ENCODE results near the gene CCNB1IP1.

DNA sequence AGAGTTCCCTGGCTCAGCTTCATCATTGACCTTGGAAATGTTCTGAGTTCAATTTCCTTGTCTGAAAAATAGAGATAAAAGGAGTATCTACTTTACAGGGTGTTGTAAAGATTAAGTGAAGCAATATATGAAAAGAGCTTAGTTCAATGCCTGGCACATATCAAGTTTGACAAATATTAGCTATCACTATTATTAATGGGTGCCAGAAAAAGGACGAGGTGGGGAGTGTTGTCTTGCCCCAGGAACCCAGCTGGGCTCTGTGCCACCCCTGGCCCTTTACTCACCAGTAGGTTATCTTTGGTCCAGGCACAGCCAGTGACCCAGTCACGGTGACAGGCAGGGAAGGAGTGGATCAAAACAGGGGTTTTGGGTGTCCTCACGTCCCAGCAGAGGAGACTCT, 42.4 kb upstream of the CCNB1IP1 start:
- no peak for TF ChIP-seq POLR2A (IDR thresholded peaks at IDR 0.05)
- TF ChIP-seq, protein P1, sequence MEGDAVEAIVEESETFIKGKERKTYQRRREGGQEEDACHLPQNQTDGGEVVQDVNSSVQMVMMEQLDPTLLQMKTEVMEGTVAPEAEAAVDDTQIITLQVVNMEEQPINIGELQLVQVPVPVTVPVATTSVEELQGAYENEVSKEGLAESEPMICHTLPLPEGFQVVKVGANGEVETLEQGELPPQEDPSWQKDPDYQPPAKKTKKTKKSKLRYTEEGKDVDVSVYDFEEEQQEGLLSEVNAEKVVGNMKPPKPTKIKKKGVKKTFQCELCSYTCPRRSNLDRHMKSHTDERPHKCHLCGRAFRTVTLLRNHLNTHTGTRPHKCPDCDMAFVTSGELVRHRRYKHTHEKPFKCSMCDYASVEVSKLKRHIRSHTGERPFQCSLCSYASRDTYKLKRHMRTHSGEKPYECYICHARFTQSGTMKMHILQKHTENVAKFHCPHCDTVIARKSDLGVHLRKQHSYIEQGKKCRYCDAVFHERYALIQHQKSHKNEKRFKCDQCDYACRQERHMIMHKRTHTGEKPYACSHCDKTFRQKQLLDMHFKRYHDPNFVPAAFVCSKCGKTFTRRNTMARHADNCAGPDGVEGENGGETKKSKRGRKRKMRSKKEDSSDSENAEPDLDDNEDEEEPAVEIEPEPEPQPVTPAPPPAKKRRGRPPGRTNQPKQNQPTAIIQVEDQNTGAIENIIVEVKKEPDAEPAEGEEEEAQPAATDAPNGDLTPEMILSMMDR (IDR thresholded peaks at IDR 0.05): no peak
